OCI-LY3 (cell line): ENCODE data around the gene MTRF1.

Experiments used
- H2AFZ ChIP-seq: fragments of 200-600, 300-600 bp; shearing (Covaris generic); 2 replicates; pipeline ENCODE4 v1.6.0; 2014; ENCODE audit warnings: antibody characterized with exemption, low read depth, low read length
- H3K27ac ChIP-seq: fragments of 200-600, 300-600 bp; sonication (generic); 2 replicates; pipeline ENCODE4 v1.5.1; 2014; ENCODE audit warnings: mild to moderate bottlenecking, low read length, moderate library complexity, mixed read lengths
- H3K27me3 ChIP-seq: fragments of 200-600, 300-600 bp; sonication (generic); 2 replicates; pipeline ENCODE4 v1.6.1; 2014; ENCODE audit warnings: low read depth, low read length, mixed read lengths
- H3K36me3 ChIP-seq: fragments of 200-600, 300-600 bp; sonication (generic); replicated peaks from 2 replicates; pipeline ENCODE3; 2014; ENCODE audit warnings: low read depth, low read length, mixed read lengths
- H3K4me1 ChIP-seq: fragments of 300-600, 200-600 bp; sonication (generic); 2 replicates; pipeline ENCODE4 v1.6.1; 2014; ENCODE audit warnings: low read length, mixed read lengths
- H3K4me2 ChIP-seq: fragments of 200-600, 300-600 bp; sonication (generic); 2 replicates; pipeline ENCODE4 v1.6.1; 2014; ENCODE audit warnings: low read length, mixed read lengths
- H3K4me3 ChIP-seq: fragments of 300-600, 200-600 bp; sonication (generic); 2 replicates; pipeline ENCODE4 v1.5.1; 2014; ENCODE audit warnings: antibody characterized with exemption, mild to moderate bottlenecking, low read length, moderate library complexity
- H3K79me2 ChIP-seq: fragments of 300-600, 200-600 bp; shearing (Covaris generic); 2 replicates; pipeline ENCODE4 v1.6.1; 2014; ENCODE audit warnings: mild to moderate bottlenecking, low read length, mixed read lengths
- H3K9ac ChIP-seq: fragments of 300-600, 200-600 bp; shearing (Covaris generic); 2 replicates; pipeline ENCODE4 v1.6.0; 2014; ENCODE audit warnings: mild to moderate bottlenecking, low read length, moderate library complexity
- H3K9me3 ChIP-seq: fragments of 200-600, 300-600 bp; shearing (Covaris generic); 2 replicates; pipeline ENCODE4 v1.6.1; 2014; ENCODE audit warnings: low read length, mixed read lengths; ENCODE audit not compliant: insufficient read depth
- H4K20me1 ChIP-seq: fragments of 200-600, 300-600 bp; sonication (generic); 2 replicates; pipeline ENCODE4 v1.6.1; 2016; ENCODE audit warnings: low read length, mixed read lengths; ENCODE audit not compliant: insufficient read depth
- EZH2phosphoT487 ChIP-seq: fragments of 200-600 bp; shearing (Covaris generic); IDR thresholded peaks from 2 replicates; pipeline ENCODE4 v1.6.1; 2018; ENCODE audit warnings: antibody characterized with exemption, mixed run types, low read depth
- TF ChIP-seq, protein P1 (sequence below): fragments of 200-600, 300-600 bp; sonication (generic); IDR thresholded peaks from 2 replicates; pipeline ENCODE4 v1.5.1; 2014; ENCODE audit warnings: antibody characterized with exemption, low read length, low read depth

The MTRF1 gene

DNA sequence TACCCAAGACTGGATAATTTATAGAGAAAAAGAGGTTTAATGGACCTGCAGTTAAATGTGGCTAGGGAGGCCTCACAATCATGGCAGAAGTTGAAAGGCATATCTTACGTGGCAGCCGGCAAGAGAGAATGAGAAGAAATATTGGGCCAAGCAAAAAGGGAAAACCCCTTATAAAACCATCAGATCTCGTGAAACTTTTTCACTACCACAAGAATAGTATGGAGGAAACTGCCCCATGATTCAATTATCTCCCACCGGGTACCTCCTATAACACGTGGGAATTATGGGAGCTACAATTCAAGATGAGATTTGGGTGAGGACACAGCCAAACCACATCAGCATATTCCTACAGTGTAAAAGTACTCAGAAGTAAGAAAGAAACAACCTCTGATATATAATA is 64.3 kb downstream of the MTRF1 start:
- H3K4me1 ChIP-seq, result peaks cover 38% of the 10 kb centered on the region
- peak overlapping the region; percentile 60; the same call in 1 of the 2 replicates for H3K9ac ChIP-seq
- peak overlapping the region; percentile 32; the same call in 1 of the 2 replicates for H2AFZ ChIP-seq
- no peaks in the 10 kb centered on the region for H3K9me3 ChIP-seq
- no peak for TF ChIP-seq EZH2phosphoT487
- TF ChIP-seq, protein P1, sequence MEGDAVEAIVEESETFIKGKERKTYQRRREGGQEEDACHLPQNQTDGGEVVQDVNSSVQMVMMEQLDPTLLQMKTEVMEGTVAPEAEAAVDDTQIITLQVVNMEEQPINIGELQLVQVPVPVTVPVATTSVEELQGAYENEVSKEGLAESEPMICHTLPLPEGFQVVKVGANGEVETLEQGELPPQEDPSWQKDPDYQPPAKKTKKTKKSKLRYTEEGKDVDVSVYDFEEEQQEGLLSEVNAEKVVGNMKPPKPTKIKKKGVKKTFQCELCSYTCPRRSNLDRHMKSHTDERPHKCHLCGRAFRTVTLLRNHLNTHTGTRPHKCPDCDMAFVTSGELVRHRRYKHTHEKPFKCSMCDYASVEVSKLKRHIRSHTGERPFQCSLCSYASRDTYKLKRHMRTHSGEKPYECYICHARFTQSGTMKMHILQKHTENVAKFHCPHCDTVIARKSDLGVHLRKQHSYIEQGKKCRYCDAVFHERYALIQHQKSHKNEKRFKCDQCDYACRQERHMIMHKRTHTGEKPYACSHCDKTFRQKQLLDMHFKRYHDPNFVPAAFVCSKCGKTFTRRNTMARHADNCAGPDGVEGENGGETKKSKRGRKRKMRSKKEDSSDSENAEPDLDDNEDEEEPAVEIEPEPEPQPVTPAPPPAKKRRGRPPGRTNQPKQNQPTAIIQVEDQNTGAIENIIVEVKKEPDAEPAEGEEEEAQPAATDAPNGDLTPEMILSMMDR, result no peak
- no peaks in the 10 kb centered on the region for H3K27me3 ChIP-seq
- H3K4me2 ChIP-seq, result peak overlapping the region; percentile 82
- H4K20me1 ChIP-seq, result no peaks in the 10 kb centered on the region
- H3K79me2 ChIP-seq, result no peaks in the 10 kb centered on the region
- peak overlapping the region; percentile 60 for H3K4me3 ChIP-seq
- no peaks in the 10 kb centered on the region for H3K36me3 ChIP-seq
- H3K27ac ChIP-seq, result peak overlapping the region; percentile 88

DNA sequence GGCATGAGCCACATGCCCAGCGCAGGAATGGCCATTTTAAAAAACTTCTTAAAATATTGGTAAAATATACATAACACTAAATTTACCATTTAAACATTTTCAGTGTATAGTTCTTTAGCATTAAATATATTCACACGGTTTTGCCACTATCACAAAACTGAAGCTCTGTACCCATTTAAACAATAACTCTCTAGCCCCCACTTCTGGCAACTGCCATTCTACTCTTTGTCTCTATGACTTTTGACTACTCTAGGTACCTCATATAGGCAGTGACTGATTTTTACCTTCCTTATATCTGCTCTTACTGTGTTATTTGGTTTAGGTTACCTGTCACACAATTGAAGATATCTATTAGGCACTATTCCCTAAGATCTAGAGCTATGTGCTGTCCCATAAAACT is 66.8 kb downstream of the MTRF1 start:
- no peaks in the 10 kb centered on the region for H3K79me2 ChIP-seq
- H3K4me3 ChIP-seq, result no peak overlapping the region
- TF ChIP-seq EZH2phosphoT487, result no peak
- TF ChIP-seq, protein P1, result peak; percentile 71
- no peaks in the 10 kb centered on the region for H3K27me3 ChIP-seq
- no peaks in the 10 kb centered on the region for H3K36me3 ChIP-seq
- H2AFZ ChIP-seq, result no peak overlapping the region
- no peak overlapping the region for H3K27ac ChIP-seq
- peaks cover 34% of the 10 kb centered on the region for H3K4me1 ChIP-seq
- no peaks in the 10 kb centered on the region for H3K9me3 ChIP-seq
- H4K20me1 ChIP-seq, result no peaks in the 10 kb centered on the region
- no peak overlapping the region for H3K4me2 ChIP-seq
- no peak overlapping the region for H3K9ac ChIP-seq

DNA sequence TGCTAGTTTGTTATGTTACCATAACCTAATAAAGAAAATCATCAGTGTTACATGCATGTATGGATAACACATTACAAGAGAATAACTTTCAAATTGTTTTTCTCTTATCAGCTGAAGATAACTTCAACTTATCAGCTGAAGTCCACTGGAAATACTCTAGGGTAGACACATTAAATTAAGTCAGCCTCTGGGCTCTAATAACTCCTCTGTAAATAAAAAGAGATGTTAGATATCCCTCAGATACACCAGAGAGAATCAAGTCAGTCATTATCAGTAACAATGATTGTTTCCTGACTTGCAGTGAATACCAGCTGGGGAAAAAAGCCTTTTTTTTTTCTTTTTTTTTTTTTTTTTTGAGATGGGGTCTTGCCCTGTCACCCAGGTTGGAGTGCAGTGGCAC is 67.4 kb downstream of the MTRF1 start:
- no peak overlapping the region for H3K4me3 ChIP-seq

DNA sequence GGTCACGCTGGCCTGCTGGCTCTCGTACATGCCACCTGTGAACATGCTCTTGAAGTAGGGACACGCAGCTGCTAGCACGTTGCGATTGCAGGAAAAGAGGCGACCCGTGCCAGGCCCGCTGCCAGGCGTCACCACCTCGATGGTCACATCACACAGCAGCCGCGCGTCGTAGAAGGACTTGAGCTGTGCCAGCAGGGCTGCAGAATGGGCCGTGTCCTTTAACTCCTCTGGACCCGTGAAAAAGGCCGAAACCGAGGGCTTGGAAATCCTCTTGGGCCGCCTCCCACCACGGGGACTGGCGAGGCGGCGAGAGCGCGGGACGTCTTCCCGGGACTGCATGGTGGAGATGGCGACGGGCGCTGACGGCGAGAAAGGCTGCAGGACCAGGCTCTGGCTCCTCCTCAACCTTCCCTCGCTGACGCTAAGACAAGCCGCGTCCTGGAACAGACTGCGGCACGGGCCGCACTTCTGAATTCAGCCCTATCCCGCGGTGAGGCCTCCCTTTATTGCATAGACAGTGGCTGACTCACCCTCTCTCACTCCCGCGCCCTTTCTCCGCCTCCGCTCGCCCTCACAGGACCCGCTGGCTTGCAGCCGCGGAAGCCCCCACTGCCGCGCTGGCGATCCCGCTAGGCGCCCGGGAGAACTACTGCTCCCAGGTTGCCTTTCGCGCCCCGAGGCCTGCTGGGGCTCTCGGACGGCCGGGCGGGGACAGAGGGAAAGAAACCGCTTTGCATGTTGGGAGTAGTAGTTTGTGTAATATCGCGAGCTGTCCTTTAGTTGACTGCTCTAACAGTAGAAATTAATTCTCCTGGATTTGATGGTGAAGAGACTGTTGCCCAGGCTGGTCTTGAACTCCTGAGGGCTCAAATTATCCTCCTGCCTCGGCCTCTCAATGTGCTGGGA is 69.2 kb downstream of the MTRF1 start, which contains the start of gene KBTBD7:
TSS of gene KBTBD7 (minus strand) at position 651 of the 906 bp plus-strand sequence. CDS start at position 339, 312 bp downstream.
- Histone ChIP-seq H3K27ac (no peak within 1 kb of the TSS), H3K4me1 (peaks cover 19% of the 10 kb centered on the region), H2AFZ (peak within 1 kb of the TSS; percentile 85), H3K27me3 (no peaks in the 10 kb centered on the region), H3K79me2 (no peaks in the 10 kb centered on the region), H3K36me3 (no peaks in the 10 kb centered on the region), H3K4me2 (peak within 1 kb of the TSS; percentile 52), H4K20me1 (no peaks in the 10 kb centered on the region), H3K4me3 (peak within 1 kb of the TSS; percentile 76), H3K9me3 (no peaks in the 10 kb centered on the region), H3K9ac (peak within 1 kb of the TSS; percentile 45; the same call in 1 of the 2 replicates)
- TF ChIP-seq, protein P1, result no peak
- no peak for TF ChIP-seq EZH2phosphoT487

More for the DNA sequence above, 67.4 kb downstream of the MTRF1 start:
- Histone ChIP-seq H3K27ac (no peak overlapping the region), H4K20me1 (no peaks in the 10 kb centered on the region), H3K36me3 (no peaks in the 10 kb centered on the region), H2AFZ (no peak overlapping the region), H3K4me1 (peaks cover 34% of the 10 kb centered on the region), H3K4me2 (0 out of 2 replicates have a peak overlapping the region, but pooled peaks have one; percentile 12), H3K9ac (no peak overlapping the region), H3K9me3 (no peaks in the 10 kb centered on the region), H3K79me2 (no peaks in the 10 kb centered on the region), H3K27me3 (no peaks in the 10 kb centered on the region)
- TF ChIP-seq EZH2phosphoT487, result no peak
- TF ChIP-seq, protein P1, result no peak
